Heart left ventricle (tissue), 16 donors: Measurements from ENCODE around the gene PHKB. TPM values are rescaled to one million over a fixed set of nuclear protein-coding genes. Genes with fewer than 3 reads are reported as not detected.

Source experiments
- ATAC-seq, 4 donors: fragments of 200-7000 bp; cut with Tn5 transposase; one replicate each; pipeline ENCODE4 v1.9.1; 2020 to 2022; ENCODE audit warnings: moderate library complexity in 4 of 4, mild to moderate bottlenecking in 3 of 4, moderate number of reproducible peaks in 1 of 4
- DNase-seq, 5 donors: peaks; one replicate each; pipeline ENCODE4 v3.0.0-alpha.2; 2020
- H3K27ac ChIP-seq, 12 donors: fragments of 200-600 bp; sonication (generic) in 4 of 12; one replicate each; pipeline versions ENCODE4 v1.5.0 to v1.8.0; 2016 to 2022; ENCODE audit warnings: mild to moderate bottlenecking in 2 of 12
- H3K27me3 ChIP-seq, 9 donors: fragments of 200-600 bp; sonication (generic) in 2 of 9; one replicate each; pipeline versions ENCODE4 v1.5.1 to v1.8.0; 2016 to 2022; ENCODE audit warnings: mild to moderate bottlenecking in 3 of 9
- H3K36me3 ChIP-seq, 9 donors: fragments of 200-600 bp; sonication (generic) in 2 of 9; one replicate each; pipeline versions ENCODE4 v1.5.0 to v1.8.0; 2018 to 2022; ENCODE audit warnings: mild to moderate bottlenecking in 2 of 9
- H3K4me1 ChIP-seq, 12 donors: fragments of 200-600 bp; sonication (generic) in 4 of 12; one replicate each; pipeline versions ENCODE4 v1.5.0 to v1.8.0; 2016 to 2022; ENCODE audit warnings: mild to moderate bottlenecking in 3 of 12
- H3K4me3 ChIP-seq, 12 donors: fragments of 200-600 bp; sonication (generic) in 4 of 12; one replicate each; pipeline versions ENCODE4 v1.5.0 to v1.8.0; 2017 to 2022; ENCODE audit warnings: mild to moderate bottlenecking in 9 of 12, moderate library complexity in 4 of 12
- H3K9me3 ChIP-seq, 12 donors: fragments of 200-600 bp; sonication (generic) in 4 of 12; one replicate each; pipeline versions ENCODE4 v1.5.0 to v1.8.0; 2016 to 2022; ENCODE audit warnings: mild to moderate bottlenecking in 1 of 12
- CTCF ChIP-seq, 12 donors: fragments of 200-600 bp; sonication (generic) in 4 of 12; IDR thresholded peaks; one replicate each; pipeline versions ENCODE4 v1.5.0 to v1.8.0; 2018 to 2022; ENCODE audit warnings: antibody characterized with exemption in 12 of 12, mild to moderate bottlenecking in 5 of 12
- POLR2A ChIP-seq, 2 donors: fragments of 450-650 bp; IDR thresholded peaks; one replicate each; pipeline ENCODE4 v1.6.1; 2017; ENCODE audit warnings: antibody characterized with exemption in 2 of 2, mild to moderate bottlenecking in 2 of 2, moderate library complexity in 2 of 2
- WGBS, 4 donors: extraction: QIAGEN DNeasy Blood & Tissue Kit in 2 of 4; methylation state at CpG; one replicate each; pipeline versions ENCODE4 v1.1.5 to v1.1.7; 2013 to 2018; 5-methylcytosine and 5-hydroxymethylcytosine counted together
- intact Hi-C, 10 donors: fragments of 100-400 bp; cut with DNase I; formaldehyde crosslinking; loops; one replicate each; pipeline versions ENCODE4 v1.11.1 to v1.14.2; 2022
- polyA plus RNA-seq, 2 donors: library from polyadenylated mRNA; stranded (reverse); fragments of 200-250 nt; gene quantifications; one replicate each; pipeline ENCODE4 v1.2.3, GENCODE V29; 2013
- total RNA-seq, 9 donors: library from RNA; depleted of rRNA in 2 of 9; stranded (reverse); fragments of >200 nt in 2 of 9; fragmentation: NEBNext Ultra II Directional in 3 of 9; extraction: Animal tissue kit (Norgen Biotek cat#: 25700) in 3 of 9; gene quantifications; one replicate each; pipeline versions ENCODE4 v1.1.0 to v1.2.4, GENCODE V29; 2016 to 2023
- donor health status: ischemic (EF 13 %, LVEDD 7.1; RV severe dilation, severe dysfunction).
- donor health status: healthy with polysubstance abuse.
- donor health status: DM: no; HTN: yes; CAD: no.
- donor health status: DM: no; HTN: no; CAD: no.
- donor health status: ischemic (EF 25% LVEDD 6.9; RV normal size, moderate dysfunction).
- donor health status: ischemic (EF 25% LVEDD 5.7; RV mildly dilated, moderate dysfunction).
- donor health status: healthy.
- donor health status: DM: yes; HTN: yes; CAD: no.
- donor health status: ischemic (EF 35%, LVEDD 5.7; RV mildly dilated, moderate dysfunction).
- donor health status: nonischemic (EF 11% LVEDD 7.7; RV severe dilation, severe dysfunction).
- donor health status: DM: yes; HTN: yes; CAD: no.
- donor health status: PGD.
- donor health status: ischemic (EF 29% LVEDD 5.4; RV normal size, mild dysfunction).
- donor health status: nonischemic (EF 23%, LVEDD 6.1; RV moderate dilation, normal function).

The PHKB gene
- total and polyA plus RNA-seq, 11 donors, result 14.2 to 70.1 (median 61.3) TPM

DNA sequence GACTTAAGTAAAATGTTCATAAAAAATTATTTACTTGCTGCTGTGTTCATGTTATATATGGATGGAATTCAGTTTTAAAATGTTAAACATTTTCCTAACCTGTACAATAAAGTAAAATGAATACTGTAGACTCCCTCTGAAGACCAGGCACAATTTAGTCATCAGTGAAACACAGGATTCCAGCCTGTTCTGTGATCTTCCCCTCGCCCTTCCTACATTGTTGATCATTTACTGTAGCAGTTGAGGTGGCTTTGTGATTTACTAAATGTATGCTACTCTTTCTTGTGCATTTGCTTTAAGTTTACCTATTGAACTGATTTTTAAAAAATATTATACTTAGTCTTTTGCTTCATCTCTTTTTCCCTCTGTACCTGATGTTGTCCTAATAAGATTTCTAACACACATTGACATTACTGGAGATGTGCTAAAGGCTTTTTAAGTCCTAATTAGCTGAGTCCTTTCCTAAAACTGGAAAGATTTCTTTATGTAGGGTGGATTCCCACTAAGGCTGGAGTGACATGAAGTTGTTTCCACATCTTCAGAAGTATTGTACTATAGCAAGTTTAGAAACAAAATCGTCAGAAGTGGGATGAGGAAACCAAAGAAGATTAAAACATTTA, 38.1 kb downstream of the PHKB start:
- 93 to 98% (median 93%) methylated on average over 2 of the region's 2 CpGs for WGBS, 4 donors
- H3K36me3 ChIP-seq, result peaks cover 0 to 71% (median 65%) of the 10 kb centered on the region in 9 donors
- DNase-seq (no peak), ATAC-seq (no peak)
- no peak overlapping the region for H3K27ac ChIP-seq
- H3K27me3 ChIP-seq, result no peaks in the 10 kb centered on the region
- peaks cover under 1 to 10% (median 6%) of the 10 kb centered on the region in 12 donors for H3K4me1 ChIP-seq
- no peak overlapping the region for H3K4me3 ChIP-seq
- TF ChIP-seq POLR2A (IDR thresholded peaks at IDR 0.05) (no peak), CTCF (IDR thresholded peaks at IDR 0.05) (no peak)
- no peaks in the 10 kb centered on the region for H3K9me3 ChIP-seq
- intact Hi-C loops, result no loop called here

DNA sequence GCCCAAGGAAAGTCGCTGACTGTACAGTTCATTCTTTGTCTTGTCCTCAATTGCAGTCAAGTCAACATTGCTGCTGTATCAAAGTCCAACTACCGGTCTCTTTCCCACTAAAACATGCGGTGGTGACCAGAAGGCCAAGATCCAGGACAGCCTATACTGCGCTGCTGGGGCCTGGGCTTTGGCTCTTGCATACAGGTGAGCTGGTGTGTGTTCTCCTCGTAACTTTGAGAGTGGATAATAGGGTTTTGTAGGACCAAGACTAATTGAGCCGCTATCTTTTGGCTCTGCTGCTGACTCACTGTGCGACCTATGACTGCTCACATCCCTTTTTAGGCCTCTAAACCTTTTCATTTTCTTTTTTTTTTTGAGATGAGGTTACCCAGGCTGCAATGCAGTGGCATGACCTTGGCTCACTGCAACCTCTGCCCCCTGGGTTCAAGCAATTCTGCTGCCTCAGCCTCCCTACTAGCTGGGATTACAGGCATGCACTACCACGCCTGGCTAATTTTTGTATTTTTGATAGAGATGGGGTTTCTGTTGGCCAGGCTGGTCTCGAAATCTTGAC, 38.7 kb downstream of the PHKB start:
- TF ChIP-seq CTCF (IDR thresholded peaks at IDR 0.05) (no peak), POLR2A (IDR thresholded peaks at IDR 0.05) (no peak)
- Histone ChIP-seq H3K27ac (no peak overlapping the region), H3K4me1 (peaks cover 0 to 4% (median under 1%) of the 10 kb centered on the region in 12 donors), H3K4me3 (no peak overlapping the region), H3K9me3 (no peaks in the 10 kb centered on the region), H3K27me3 (no peaks in the 10 kb centered on the region), H3K36me3 (peaks cover 0 to 77% (median 71%) of the 10 kb centered on the region in 9 donors)
- ATAC-seq (no peak), DNase-seq (no peak)
- 97 to 99% (median 97%) methylated on average over 9 of the region's 9 CpGs for WGBS, 4 donors
- intact Hi-C loops, result no loop called here

- no peaks in the 10 kb centered on the region for H3K9me3 ChIP-seq
- no peak overlapping the region for H3K4me3 ChIP-seq
- no peaks in the 10 kb centered on the region for H3K4me1 ChIP-seq
- intact Hi-C loops, result no loop called here
- ATAC-seq (no peak), DNase-seq (no peak)
- H3K27ac ChIP-seq, result no peak overlapping the region
- 87 to 95% (median 91%) methylated on average over 1 of the region's 1 CpG for WGBS, 4 donors
- peaks cover 0 to 92% (median 69%) of the 10 kb centered on the region in 9 donors for H3K36me3 ChIP-seq
- TF ChIP-seq POLR2A (IDR thresholded peaks at IDR 0.05) (no peak), CTCF (IDR thresholded peaks at IDR 0.05) (no peak)
- no peaks in the 10 kb centered on the region for H3K27me3 ChIP-seq
These were observed 42.8 kb downstream of the PHKB start for GRCh38 chr16:47503936-47504335.

- DNase-seq (no peak), ATAC-seq (no peak)
- Histone ChIP-seq H3K4me3 (no peak overlapping the region), H3K27ac (no peak overlapping the region), H3K27me3 (no peaks in the 10 kb centered on the region), H3K4me1 (no peaks in the 10 kb centered on the region), H3K9me3 (no peaks in the 10 kb centered on the region), H3K36me3 (peaks cover 0 to 88% (median 66%) of the 10 kb centered on the region in 9 donors)
- intact Hi-C loops, result no loop called here
- 93 to 100% (median 96%) methylated on average over 5 to 7 of the region's 7 CpGs for WGBS, 4 donors
- no peak for TF ChIP-seq CTCF (IDR thresholded peaks at IDR 0.05)
- no peak for TF ChIP-seq POLR2A (IDR thresholded peaks at IDR 0.05)
These were observed 43.5 kb downstream of the PHKB start for GRCh38 chr16:47504599-47504998.
